Medulla oblongata (tissue), 1 donor: ENCODE data around the gene TULP1.
"Not testable (repeated sequence)": the region's sequence is repeated elsewhere in the genome, so short reads cannot be mapped to it uniquely, and the experiment has no call there.

Experiments
- DNase-seq: peaks from one replicate; pipeline ENCODE4 v3.0.0-alpha.2; 2015; ENCODE audit errors: extremely low spot score

The TULP1 gene

DNA sequence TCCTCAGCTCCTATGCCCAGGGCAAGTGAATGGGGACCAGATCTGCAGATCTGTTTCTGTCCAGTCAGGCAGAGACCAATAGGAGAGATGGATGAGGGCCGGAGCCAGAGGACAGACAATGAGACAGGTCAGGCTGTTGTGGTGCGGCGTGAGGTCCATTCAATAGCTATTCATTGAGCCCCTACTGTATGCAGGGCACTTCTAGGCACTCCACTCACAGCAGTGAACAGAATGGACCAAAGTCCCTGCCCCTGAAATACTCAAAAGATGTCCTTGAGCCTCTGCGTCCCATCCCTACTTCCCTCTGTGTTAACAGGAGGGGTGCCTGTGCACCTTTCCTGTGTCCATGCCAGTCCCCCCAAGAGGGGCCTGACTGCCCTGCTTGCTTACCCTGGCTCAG is 8.5 kb upstream of the TULP1 start:
- DNase-seq = no peak

DNA sequence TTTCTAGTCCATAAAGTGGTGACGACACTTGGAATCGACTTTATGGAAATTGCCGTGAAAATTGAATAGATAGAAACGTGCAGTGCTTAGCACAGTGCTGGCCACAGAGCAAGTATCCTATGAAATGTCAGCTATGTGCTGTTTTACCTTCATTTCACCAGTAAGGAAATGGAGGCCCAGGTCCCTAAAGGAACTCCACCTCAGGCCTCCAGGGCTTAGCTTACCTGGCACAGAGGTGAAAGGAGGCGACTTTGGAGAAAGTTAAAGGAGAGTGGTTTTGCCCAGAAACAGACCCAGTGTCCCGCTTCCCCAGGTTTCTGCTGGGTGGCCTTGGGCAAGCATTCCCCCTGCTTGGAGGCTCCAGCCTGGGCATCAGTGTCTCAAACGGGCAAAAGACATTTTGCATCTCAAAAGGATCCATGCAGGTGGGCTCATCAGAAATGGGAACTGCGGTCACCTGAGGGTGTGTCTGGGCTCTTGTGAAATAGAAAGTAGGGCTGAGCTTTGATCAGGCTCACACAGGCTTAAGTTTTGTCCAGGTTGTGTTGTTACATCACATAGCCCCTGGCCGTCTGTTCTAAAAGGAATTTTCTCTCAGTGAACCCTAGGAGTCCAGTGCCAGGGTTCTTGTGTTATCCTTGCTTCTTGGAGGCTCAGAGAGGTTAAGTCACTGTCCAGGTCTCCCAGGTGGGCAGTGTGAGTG is 6.8 kb upstream of the TULP1 start:
- DNase-seq = no peak

- no peak for DNase-seq
Observed at GRCh38 chr6:35518566-35519312, 6.0 kb upstream of the TULP1 start.

- DNase-seq = not testable (repeated sequence)
Observed at GRCh38 chr6:35517978-35518377, 5.3 kb upstream of the TULP1 start.

- no peak for DNase-seq
Observed at GRCh38 chr6:35516712-35517111, 4.0 kb upstream of the TULP1 start.

DNA sequence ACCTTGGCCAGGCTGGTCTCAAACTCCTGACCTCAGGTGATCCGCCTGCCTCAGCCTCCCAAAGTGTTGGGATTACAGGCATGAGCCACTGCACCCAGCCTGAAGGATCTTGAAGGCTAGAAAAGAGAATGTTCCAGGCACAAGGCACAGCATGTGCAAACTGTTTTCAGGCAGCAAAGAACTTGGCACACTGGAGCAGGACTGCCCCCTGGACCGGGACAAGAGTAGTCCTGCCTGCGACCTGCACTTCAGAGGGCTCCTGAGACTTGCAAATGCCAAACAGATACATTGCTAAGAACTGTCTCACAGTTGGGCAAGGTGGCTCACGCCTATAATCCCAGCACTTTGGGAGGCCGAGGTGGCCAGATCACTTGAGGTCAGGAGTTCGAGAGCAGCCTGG is 3.2 kb upstream of the TULP1 start:
- not testable (repeated sequence) for DNase-seq

GRCh38 chr6:35514587-35514986 is 1.9 kb upstream of the TULP1 start:
- no peak for DNase-seq

DNA sequence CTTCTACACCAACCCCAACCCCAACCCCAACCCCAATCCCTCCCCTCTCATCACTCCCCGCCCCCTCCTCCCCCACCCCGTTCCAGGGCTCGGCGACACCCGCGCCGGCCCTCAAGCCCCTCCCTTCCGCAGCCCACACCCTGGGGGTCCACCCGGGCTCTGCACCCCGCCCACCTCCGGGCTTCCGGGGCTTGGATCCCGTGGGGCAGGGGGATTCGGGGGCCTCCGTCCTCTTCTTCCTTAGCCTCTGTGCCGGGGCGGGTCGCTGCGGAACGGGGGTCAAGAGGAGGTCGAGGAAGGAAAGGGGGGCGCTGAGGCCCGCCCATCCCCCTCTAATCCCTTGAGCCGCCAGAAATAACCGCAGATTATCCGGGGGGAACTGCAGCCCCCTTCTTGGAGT is 690 bp downstream of the TULP1 start:
- no peak for DNase-seq

DNA sequence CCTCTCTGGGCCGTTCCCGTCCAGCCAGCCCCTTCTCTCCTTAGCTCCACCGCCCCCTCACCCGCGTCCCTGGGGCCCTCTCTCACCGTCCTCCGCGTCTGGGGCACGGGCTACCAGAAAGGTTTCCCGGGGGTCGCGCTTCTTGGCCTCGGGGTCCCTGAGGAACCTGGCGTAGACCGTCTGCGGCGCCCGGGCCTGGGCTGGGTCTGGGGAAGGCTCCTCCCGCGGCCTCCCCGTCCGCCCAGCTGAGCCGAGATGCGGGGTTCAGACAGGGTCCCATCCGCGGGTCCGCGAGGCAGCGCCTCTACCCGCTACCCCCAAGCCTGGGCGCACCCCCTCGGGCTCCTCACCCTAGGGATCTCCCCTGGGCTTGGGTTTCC is 1.1 kb downstream of the TULP1 start:
- DNase-seq = no peak

- no peak for DNase-seq
Observed at GRCh38 chr6:35510916-35511561, 1.7 kb downstream of the TULP1 start.

- no peak for DNase-seq
Observed at GRCh38 chr6:35508542-35508941, 4.2 kb downstream of the TULP1 start.

GRCh38 chr6:35508027-35508426 is 4.7 kb downstream of the TULP1 start:
- no peak for DNase-seq

DNA sequence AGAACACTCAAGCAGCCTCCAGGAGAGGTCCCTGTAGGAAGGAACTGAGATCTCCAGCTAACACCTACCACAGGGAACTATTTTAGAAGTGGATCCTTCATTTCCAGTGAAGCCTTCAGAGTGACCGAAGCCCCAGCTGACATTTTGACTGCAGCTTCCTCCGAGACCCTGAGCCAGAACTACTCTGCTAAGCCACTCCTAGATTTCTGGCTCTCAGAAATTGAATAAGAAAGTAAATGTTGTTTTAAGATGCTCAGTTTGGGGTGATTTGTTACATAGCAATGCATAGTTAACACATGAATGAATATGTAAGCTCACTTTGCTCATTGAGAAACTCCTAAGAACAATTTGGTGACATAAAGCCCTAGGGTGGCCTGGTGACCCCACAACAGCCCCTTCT is 5.5 kb downstream of the TULP1 start:
- no peak for DNase-seq

GRCh38 chr6:35506536-35506935 is 6.2 kb downstream of the TULP1 start:
- no peak for DNase-seq

DNA sequence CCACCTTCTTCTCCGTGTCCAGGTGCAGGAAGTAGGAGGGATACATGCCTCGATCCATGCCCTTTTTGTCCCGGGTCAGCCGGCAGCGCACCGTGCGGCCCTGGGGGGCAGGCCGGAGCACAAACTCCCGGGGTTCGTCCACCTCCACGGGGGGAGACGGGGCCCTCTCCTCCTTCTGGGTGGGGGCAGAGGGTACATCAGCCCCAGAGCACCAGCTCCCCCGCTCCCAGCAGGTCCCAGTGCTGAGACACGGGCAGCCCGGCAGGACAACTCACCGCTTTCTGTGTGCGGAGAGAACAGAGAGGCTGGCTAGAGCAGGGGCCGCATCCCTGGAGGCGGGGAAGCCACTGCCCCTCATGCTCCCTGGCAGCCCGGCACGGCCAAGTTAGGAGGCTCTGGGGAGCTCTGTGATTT is 6.7 kb downstream of the TULP1 start:
- DNase-seq = no peak

- no peak for DNase-seq
Observed at GRCh38 chr6:35503534-35503933, 9.2 kb downstream of the TULP1 start.

- no peak for DNase-seq
Observed at GRCh38 chr6:35501784-35502183, 10.9 kb downstream of the TULP1 start.

GRCh38 chr6:35500782-35501181 is 11.9 kb downstream of the TULP1 start:
- no peak for DNase-seq

GRCh38 chr6:35499372-35499771 is 13.3 kb downstream of the TULP1 start:
- DNase-seq = no peak

DNA sequence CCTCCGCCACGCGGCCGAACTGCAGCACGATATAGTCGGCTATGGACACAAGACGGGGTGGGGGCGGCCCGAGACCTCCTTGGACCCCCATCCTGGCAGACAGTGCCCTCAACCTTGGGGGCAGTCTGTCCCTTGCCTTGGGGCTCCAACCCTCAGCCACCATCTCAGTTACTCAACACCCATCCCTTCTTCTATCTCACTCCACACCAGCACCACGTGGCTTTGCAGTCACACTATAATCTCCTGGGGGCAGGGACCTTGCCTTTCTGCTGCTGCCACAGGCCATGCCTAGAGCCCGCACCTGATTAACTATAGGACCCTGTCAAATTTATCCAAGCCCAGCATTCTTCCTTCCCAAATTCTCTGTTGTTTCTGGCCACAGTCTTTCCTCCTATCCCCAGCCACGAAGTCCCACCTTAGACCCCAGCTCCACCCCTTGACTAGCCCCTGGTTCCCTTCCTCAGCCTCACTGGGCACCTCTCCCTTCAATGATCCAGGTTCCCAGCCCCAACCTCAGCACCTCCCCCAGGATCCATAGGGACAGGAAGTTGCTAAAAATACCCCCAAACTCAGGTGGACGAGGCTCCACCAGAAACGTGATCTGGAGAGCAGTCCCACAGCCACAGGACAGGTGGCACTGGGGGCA is 14.2 kb downstream of the TULP1 start:
- no peak for DNase-seq

GRCh38 chr6:35497571-35498421 is 14.9 kb downstream of the TULP1 start:
- no peak for DNase-seq
